ENCODE measurements around the gene SWAP70. TPM values are rescaled to one million over a fixed set of nuclear protein-coding genes. Genes with fewer than 3 reads are reported as not detected.

SWAP70 gene
- total and polyA plus RNA-seq, 2 experiments from 2014 or later = 30.3 to 33.3 TPM

- Histone ChIP-seq H3K4me3 (no peak overlapping the region), H3K4me1 (ENCODE audit: insufficient read depth) (peaks cover 35% of the 10 kb centered on the region), H3F3A (replicated peaks; ENCODE audit: low read depth) (0 out of 2 replicates have a peak, but pooled peaks cover 12% of the 10 kb centered on the region), H3K27ac (ENCODE audit: low read depth) (no peak overlapping the region), H3K27me3 (ENCODE audit: insufficient read depth) (no peaks in the 10 kb centered on the region), H2AFZ (no peak overlapping the region), H4K20me1 (replicated peaks; ENCODE audit: insufficient read depth) (no peaks in the 10 kb centered on the region), H3K9me2 (ENCODE audit: insufficient read depth) (no peaks in the 10 kb centered on the region), H3K36me3 (ENCODE audit: insufficient read depth) (no peaks in the 10 kb centered on the region), H3K4me2 (no peak overlapping the region), H3K79me2 (replicated peaks; ENCODE audit: insufficient read depth) (no peaks in the 10 kb centered on the region)
- no peaks in the 10 kb centered on the region for H3K9me3 Mint-ChIP-seq
- no peak overlapping the region for H3K27ac Mint-ChIP-seq
- DNase-seq (ENCODE audit: low spot score) = no peak
- TF ChIP-seq ZNF331 (CRISPR knock-in tag; IDR thresholded peaks at IDR 0.05; ENCODE audit: low read depth) (no peak), ETS1 (IDR thresholded peaks at IDR 0.05) (no peak), ZNF114 (CRISPR knock-in tag; IDR thresholded peaks at IDR 0.05) (no peak), NANOG (IDR thresholded peaks at IDR 0.05; ENCODE audit: borderline replicate concordance) (no peak), POLR2AphosphoS5 (IDR thresholded peaks at IDR 0.05; ENCODE audit: low read depth) (no peak), STAT1 (IDR thresholded peaks at IDR 0.05; ENCODE audit: unreplicated experiment) (no peak), ZNF462 (CRISPR knock-in tag; IDR thresholded peaks at IDR 0.05) (no peak), EZH2phosphoT487 (IDR thresholded peaks at IDR 0.05; ENCODE audit: unreplicated experiment) (no peak), CTCF (conservative IDR thresholded peaks at IDR 0.05; ENCODE audit: low read depth in 2 of 2) (no peak)
- peaks cover 6% of the 10 kb centered on the region for H3K27me3 Mint-ChIP-seq (ENCODE audit: insufficient read depth, low read depth, poor library complexity)
- no peak for ATAC-seq
- peaks cover 36% of the 10 kb centered on the region for H3K4me1 Mint-ChIP-seq
- H3K4me3 Mint-ChIP-seq = no peak overlapping the region
- H3K36me3 Mint-ChIP-seq (ENCODE audit: low read depth) = 0 out of 3 replicates have a peak, but pooled peaks cover 2% of the 10 kb centered on the region
Observed at GRCh38 chr11:9756461-9756860, 92.6 kb downstream of the SWAP70 start.
